Activated CD4-positive, alpha-beta T cell treated with anti-CD3 and anti-CD28 coated beads for 36 hours (primary cell): Measurements from ENCODE around the gene EXOSC7. TPM values are rescaled to one million over a fixed set of nuclear protein-coding genes. Genes with fewer than 3 reads are reported as not detected.

Experiments
- ATAC-seq: fragments of 200-7000 bp; cut with Tn5 transposase; one replicate; pipeline ENCODE4 v1.10.0; 2021; ENCODE audit warnings: mild to moderate bottlenecking, moderate library complexity
- CTCF ChIA-PET: fragments of 350-600 bp; sonication (Branson Sonifier 250); formaldehyde crosslinking; loops from one replicate; lab custom pipeline; 2021; ENCODE audit warnings: antibody characterized with exemption; lab: Charles Lee
- POLR2A ChIA-PET: fragments of 350-600 bp; sonication (Branson Sonifier 250); formaldehyde crosslinking; loops from one replicate; lab custom pipeline; 2021; ENCODE audit warnings: antibody characterized with exemption, inconsistent platforms; lab: Charles Lee
- DNase-seq: peaks from one replicate; pipeline ENCODE4 v3.0.0-alpha.2; 2020
- H3K27ac Mint-ChIP-seq: one replicate; pipeline ENCODE4 v1.8.0; 2021; ENCODE audit warnings: mixed read lengths
- H3K27me3 Mint-ChIP-seq: one replicate; pipeline ENCODE4 v1.8.0; 2021; ENCODE audit warnings: mixed read lengths
- H3K36me3 Mint-ChIP-seq: one replicate; pipeline ENCODE4 v1.8.0; 2021; ENCODE audit warnings: low read depth, mixed read lengths
- H3K4me1 Mint-ChIP-seq: one replicate; pipeline ENCODE4 v1.8.0; 2021; ENCODE audit warnings: mixed read lengths
- H3K4me3 Mint-ChIP-seq: one replicate; pipeline ENCODE4 v1.8.0; 2021; ENCODE audit warnings: mild to moderate bottlenecking, moderate library complexity, mixed read lengths
- H3K9me3 Mint-ChIP-seq: one replicate; pipeline ENCODE4 v1.8.0; 2021; ENCODE audit warnings: low read depth, mixed read lengths
- intact Hi-C, 2 experiments: fragments of 100-400 bp; cut with DNase I in 1 of 2; cut with micrococcal nuclease in 1 of 2; formaldehyde crosslinking; loops; one replicate each; pipeline versions ENCODE4 v1.14.2 to v1.15.1; 2022 to 2024; cut with DNase I, micrococcal nuclease
- total RNA-seq, 2 experiments: library from RNA; stranded (reverse); gene quantifications; one replicate each; pipeline ENCODE4 v1.2.3, GENCODE V29; 2021

The EXOSC7 gene
- total RNA-seq, 2 experiments from 2014 or later = 42.7 to 70.7 TPM

- H3K4me3 Mint-ChIP-seq = no peak overlapping the region
- no peaks in the 10 kb centered on the region for H3K9me3 Mint-ChIP-seq
- no peaks in the 10 kb centered on the region for H3K27me3 Mint-ChIP-seq
- H3K4me1 Mint-ChIP-seq = no peaks in the 10 kb centered on the region
- ChIA-PET CTCF (interaction anchor here (1.3 kb wide), 1 partner anchor 9 kb away, joined by 4 read pairs; no protein-coding TSS in a partner anchor), POLR2A (no interaction called here)
- DNase-seq (no peak), ATAC-seq (no peak)
- intact Hi-C loops = no loop called here
- no peaks in the 10 kb centered on the region for H3K36me3 Mint-ChIP-seq
- H3K27ac Mint-ChIP-seq = no peak overlapping the region
Measured at GRCh38 chr3:45026957-45027356, 50.9 kb downstream of the EXOSC7 start.

GRCh38 chr3:45027441-45027840, 51.4 kb downstream of the EXOSC7 start:
- DNase-seq (no peak), ATAC-seq (no peak)
- H3K27ac Mint-ChIP-seq = no peak overlapping the region
- no peaks in the 10 kb centered on the region for H3K27me3 Mint-ChIP-seq
- ChIA-PET POLR2A (no interaction called here), CTCF (interaction anchor here (1.3 kb wide), 1 partner anchor 9 kb away, joined by 4 read pairs; no protein-coding TSS in a partner anchor)
- no peaks in the 10 kb centered on the region for H3K36me3 Mint-ChIP-seq
- H3K9me3 Mint-ChIP-seq = no peaks in the 10 kb centered on the region
- no peaks in the 10 kb centered on the region for H3K4me1 Mint-ChIP-seq
- no peak overlapping the region for H3K4me3 Mint-ChIP-seq
- intact Hi-C loops = no loop called here

- Mint-ChIP-seq H3K4me1 (no peaks in the 10 kb centered on the region), H3K36me3 (no peaks in the 10 kb centered on the region), H3K27ac (no peak overlapping the region), H3K9me3 (no peaks in the 10 kb centered on the region), H3K27me3 (no peaks in the 10 kb centered on the region), H3K4me3 (no peak overlapping the region)
- intact Hi-C loops = no loop called here
- POLR2A ChIA-PET = no interaction called here
- CTCF ChIA-PET = interaction anchor here (2.4 kb wide), 1 partner anchor 10 kb away, joined by 6 read pairs; no protein-coding TSS in a partner anchor
- ATAC-seq (no peak), DNase-seq (no peak)
Measured at GRCh38 chr3:45029216-45029615, 53.2 kb downstream of the EXOSC7 start.

GRCh38 chr3:45029661-45030060, 53.6 kb downstream of the EXOSC7 start:
- intact Hi-C loops = loop anchor here in 1 of 2 experiments (10.0 kb wide), 1 partner anchor 495 kb away; no protein-coding TSS in a partner anchor

GRCh38 chr3:45031531-45031930, 55.5 kb downstream of the EXOSC7 start:
- intact Hi-C loops = loop anchor here in 1 of 2 experiments (10.0 kb wide), 1 partner anchor 497 kb away; no protein-coding TSS in a partner anchor
- ChIA-PET CTCF (interaction anchor here (0.7 to 2.4 kb wide), 4 partner anchors 7 to 740 kb away, joined by 3 to 6 read pairs (median 4); no protein-coding TSS in a partner anchor), POLR2A (no interaction called here)
- H3K4me1 Mint-ChIP-seq = peaks cover 18% of the 10 kb centered on the region
- ATAC-seq (no peak), DNase-seq (no peak)
- no peak overlapping the region for H3K4me3 Mint-ChIP-seq
- peaks cover 10% of the 10 kb centered on the region for H3K27me3 Mint-ChIP-seq
- no peaks in the 10 kb centered on the region for H3K9me3 Mint-ChIP-seq
- H3K36me3 Mint-ChIP-seq = no peaks in the 10 kb centered on the region
- no peak overlapping the region for H3K27ac Mint-ChIP-seq

More at GRCh38 chr3:45029661-45030060, 53.6 kb downstream of the EXOSC7 start:
- Mint-ChIP-seq H3K4me3 (no peak overlapping the region), H3K36me3 (no peaks in the 10 kb centered on the region), H3K27me3 (peaks cover under 1% of the 10 kb centered on the region), H3K9me3 (no peaks in the 10 kb centered on the region), H3K27ac (no peak overlapping the region), H3K4me1 (peaks cover 2% of the 10 kb centered on the region)
- ChIA-PET POLR2A (interaction anchor here (0.5 kb wide), 1 partner anchor 43 kb away, joined by 3 read pairs; no protein-coding TSS in a partner anchor), CTCF (interaction anchor here (0.5 to 2.4 kb wide), 2 partner anchors 9 to 290 kb away, joined by 3 to 6 read pairs; no protein-coding TSS in a partner anchor)
- DNase-seq = no peak
- ATAC-seq = no peak

- Mint-ChIP-seq H3K9me3 (no peaks in the 10 kb centered on the region), H3K36me3 (no peaks in the 10 kb centered on the region), H3K4me3 (no peak overlapping the region), H3K4me1 (peaks cover 21% of the 10 kb centered on the region), H3K27me3 (peaks cover 13% of the 10 kb centered on the region), H3K27ac (no peak overlapping the region)
- ATAC-seq (no peak), DNase-seq (no peak)
- ChIA-PET CTCF (no interaction called here), POLR2A (no interaction called here)
- intact Hi-C loops = loop anchor here in 1 of 2 experiments (10.0 kb wide), 1 partner anchor 497 kb away; no protein-coding TSS in a partner anchor
Measured at GRCh38 chr3:45032113-45032512, 56.1 kb downstream of the EXOSC7 start.

GRCh38 chr3:45033791-45034190, 57.7 kb downstream of the EXOSC7 start:
- Mint-ChIP-seq H3K4me3 (no peak overlapping the region), H3K27me3 (peaks cover 14% of the 10 kb centered on the region), H3K4me1 (peaks cover 22% of the 10 kb centered on the region), H3K9me3 (no peaks in the 10 kb centered on the region), H3K27ac (no peak overlapping the region), H3K36me3 (no peaks in the 10 kb centered on the region)
- intact Hi-C loops = loop anchor here in 1 of 2 experiments (10.0 kb wide), 1 partner anchor 499 kb away; no protein-coding TSS in a partner anchor
- ATAC-seq (no peak), DNase-seq (no peak)
- ChIA-PET CTCF (interaction anchor here (0.7 to 1.3 kb wide), 5 partner anchors 8 to 627 kb away, joined by 3 to 5 read pairs (median 4); no protein-coding TSS in a partner anchor), POLR2A (no interaction called here)

- no peak for ATAC-seq
- H3K4me3 Mint-ChIP-seq = no peak overlapping the region
- H3K4me1 Mint-ChIP-seq = peaks cover 22% of the 10 kb centered on the region
- H3K27me3 Mint-ChIP-seq = peaks cover 14% of the 10 kb centered on the region
- POLR2A ChIA-PET = no interaction called here
- intact Hi-C loops = loop anchor here (5.0 to 10.0 kb wide), 4 partner anchors 308 to 893 kb away; no protein-coding TSS in a partner anchor
- no peak overlapping the region for H3K27ac Mint-ChIP-seq
- no peaks in the 10 kb centered on the region for H3K9me3 Mint-ChIP-seq
- no peaks in the 10 kb centered on the region for H3K36me3 Mint-ChIP-seq
- DNase-seq = peak; percentile 53
- CTCF ChIA-PET = interaction anchor here (0.6 to 1.3 kb wide), 6 partner anchors 21 to 625 kb away, joined by 3 to 5 read pairs (median 4); no protein-coding TSS in a partner anchor
Measured at GRCh38 chr3:45034612-45035252, 58.7 kb downstream of the EXOSC7 start.

- ChIA-PET POLR2A (interaction anchor here (0.7 kb wide), 1 partner anchor 59 kb away, joined by 4 read pairs; the partner anchor contains the start of genes EXOSC7 and ZDHHC3), CTCF (interaction anchor here (0.6 to 9.4 kb wide), 19 partner anchors 8 to 1470 kb away, joined by 3 to 210 read pairs (median 4); no protein-coding TSS in a partner anchor)
- H3K9me3 Mint-ChIP-seq = no peaks in the 10 kb centered on the region
- intact Hi-C loops = loop anchor here (2.0 to 10.0 kb wide), 8 partner anchors 307 to 1043 kb away; no protein-coding TSS in a partner anchor
- H3K27me3 Mint-ChIP-seq = peaks cover 14% of the 10 kb centered on the region
- H3K36me3 Mint-ChIP-seq = no peaks in the 10 kb centered on the region
- H3K4me1 Mint-ChIP-seq = peaks cover 28% of the 10 kb centered on the region
- H3K27ac Mint-ChIP-seq = no peak overlapping the region
- DNase-seq = peak; percentile 42
- H3K4me3 Mint-ChIP-seq = peak overlapping the region; percentile 33
- no peak for ATAC-seq
Measured at GRCh38 chr3:45035441-45036301, 59.6 kb downstream of the EXOSC7 start.

GRCh38 chr3:45037720-45038455, 61.8 kb downstream of the EXOSC7 start:
- ChIA-PET CTCF (interaction anchor here (0.6 to 9.4 kb wide), 33 partner anchors 8 to 1041 kb away, joined by 3 to 210 read pairs (median 3); partner anchors contain the start of gene LIMD1), POLR2A (interaction anchor here (0.6 kb wide), 2 partner anchors 409 to 462 kb away, joined by 3 read pairs; no protein-coding TSS in a partner anchor)
- peak; percentile 95 for DNase-seq
- Mint-ChIP-seq H3K27me3 (peaks cover 15% of the 10 kb centered on the region), H3K27ac (no peak overlapping the region), H3K4me3 (no peak overlapping the region), H3K4me1 (peaks cover 45% of the 10 kb centered on the region), H3K36me3 (no peaks in the 10 kb centered on the region), H3K9me3 (no peaks in the 10 kb centered on the region)
- peak; percentile 84 for ATAC-seq
- intact Hi-C loops = loop anchor here (1.0 to 10.0 kb wide), 14 partner anchors 17 to 1041 kb away; partner anchors contain the start of gene TMEM158 (in 1 of the 2)
